GM18508 (cell line): ENCODE measurements around the gene OR1A2.
"Not testable (repeated sequence)": the region's sequence is repeated elsewhere in the genome, so short reads cannot be mapped to it uniquely, and the experiment has no call there.

ENCODE experiments used
- ATAC-seq: cut with Tn5 transposase; IDR thresholded peaks from one replicate; pipeline ENCODE4 v1.9.1; 2021; ENCODE audit warnings: moderate number of reproducible peaks; ENCODE audit not compliant: insufficient read depth, unreplicated experiment

Gene OR1A2

GRCh38 chr17:3197219-3197618 lies at the start of gene OR1A2:
Gene OR1A2 (plus strand): TSS chr17:3197519. CDS start chr17:3197519, 0 bp downstream.
- no peak for ATAC-seq

DNA sequence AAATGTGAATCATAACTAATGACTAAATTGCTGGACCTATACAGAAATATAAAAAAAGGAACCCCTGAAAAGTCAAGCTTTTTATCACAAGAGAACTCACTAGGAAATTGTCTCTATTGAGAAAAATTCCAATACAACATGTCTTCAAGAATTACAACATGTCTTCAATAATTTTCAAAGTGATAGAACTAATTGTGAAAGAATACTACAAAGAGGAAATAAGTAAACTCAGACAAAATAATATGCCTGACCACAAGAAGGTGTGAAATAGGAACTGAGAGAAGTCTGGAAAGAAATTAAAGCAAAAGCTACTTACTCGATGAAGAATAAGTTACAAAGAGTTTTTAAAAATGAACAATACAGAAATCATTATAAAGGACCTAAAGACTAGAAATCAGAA lies 40.1 kb upstream of the OR1A2 start:
- ATAC-seq, result no peak

GRCh38 chr17:3167574-3167973 lies 29.7 kb upstream of the OR1A2 start:
- no peak for ATAC-seq

DNA sequence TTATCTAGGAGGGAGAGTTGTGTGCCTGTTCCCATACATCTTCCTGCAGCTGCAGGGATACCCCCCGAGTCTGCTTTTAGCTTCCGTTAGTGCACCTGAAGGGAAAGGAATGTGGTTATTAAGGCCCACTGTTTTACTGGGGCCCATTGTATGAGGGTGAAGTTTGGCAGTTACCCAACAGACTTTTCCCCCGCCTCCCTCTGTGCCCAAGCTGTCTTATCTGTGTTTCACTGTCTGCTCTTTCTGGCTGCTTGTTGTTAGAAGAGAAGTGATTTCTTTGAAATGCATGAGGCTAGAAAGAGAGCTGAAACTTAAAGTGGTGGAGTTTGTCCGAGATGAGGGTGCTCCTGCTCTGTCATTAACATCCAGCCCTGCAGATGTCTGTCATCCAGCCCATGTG lies 7.4 kb upstream of the OR1A2 start:
- ATAC-seq, result no peak

- ATAC-seq, result no peak
Measured at GRCh38 chr17:3207367-3207766, 10.0 kb downstream of the OR1A2 start, which contains the start of gene OR1A1. Gene OR1A1 (plus strand): TSS chr17:3207667. CDS start chr17:3215621, 7,954 bp downstream.

DNA sequence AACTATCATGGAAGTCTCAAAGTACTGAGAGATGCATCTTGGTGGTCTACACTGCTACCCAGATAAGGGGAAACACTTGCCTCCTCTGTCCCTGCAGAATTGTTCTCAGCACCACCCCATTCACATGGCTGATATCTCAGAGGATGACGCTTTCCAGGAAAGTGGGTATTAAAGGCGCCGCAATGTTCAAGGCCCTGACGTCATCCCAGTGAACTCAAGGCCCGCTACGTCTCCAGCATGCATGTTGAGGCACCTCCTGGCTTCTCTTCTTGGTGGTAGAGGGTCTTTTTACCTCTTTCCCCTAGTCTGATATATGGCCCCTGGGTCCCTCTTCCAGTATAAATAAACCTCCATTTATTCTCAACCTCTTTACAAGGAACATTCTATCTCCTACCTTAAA lies 11.2 kb downstream of the OR1A2 start:
- no peak for ATAC-seq

GRCh38 chr17:3213001-3213400 lies 15.7 kb downstream of the OR1A2 start:
- no peak for ATAC-seq

DNA sequence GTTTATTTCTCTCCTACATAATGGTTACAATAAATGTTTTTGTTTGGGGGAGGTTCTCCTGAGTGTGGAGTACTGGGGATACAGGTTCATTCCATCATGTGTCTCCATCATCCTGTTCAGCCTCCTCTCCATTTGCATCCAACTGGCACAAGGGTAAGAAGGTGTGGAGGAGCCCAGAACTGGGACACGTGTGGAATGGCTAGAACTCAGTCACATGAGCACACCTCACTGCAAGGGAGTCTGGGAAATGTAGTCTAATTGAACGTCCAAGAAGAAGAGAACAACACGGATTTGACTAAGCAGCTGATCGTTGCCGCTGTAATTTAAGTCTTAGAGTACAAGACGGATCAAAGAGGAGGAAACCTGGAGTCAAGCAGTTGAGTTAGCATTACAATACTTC lies 16.3 kb downstream of the OR1A2 start:
- ATAC-seq, result no peak

- ATAC-seq, result not testable (repeated sequence)
Measured at GRCh38 chr17:3219978-3220377, 22.7 kb downstream of the OR1A2 start.

DNA sequence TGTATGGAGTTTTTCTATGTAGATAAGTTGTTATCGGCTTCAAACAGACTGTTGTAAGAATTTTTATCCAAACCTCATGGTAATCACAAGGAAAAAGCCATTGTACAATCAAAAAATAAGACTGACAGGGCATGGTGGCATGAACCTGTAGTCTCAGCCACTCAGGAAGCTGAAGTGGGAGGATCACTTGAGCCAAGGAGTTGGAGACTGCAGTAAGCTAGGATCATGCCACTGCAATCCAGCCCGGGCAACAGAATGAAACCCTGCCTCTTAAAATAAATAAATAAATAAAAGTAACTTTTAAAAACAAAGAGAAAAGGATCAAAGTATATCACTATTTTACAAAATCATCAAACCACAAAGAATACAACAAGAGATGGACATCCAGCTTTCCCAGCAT lies 24.5 kb downstream of the OR1A2 start:
- no peak for ATAC-seq

DNA sequence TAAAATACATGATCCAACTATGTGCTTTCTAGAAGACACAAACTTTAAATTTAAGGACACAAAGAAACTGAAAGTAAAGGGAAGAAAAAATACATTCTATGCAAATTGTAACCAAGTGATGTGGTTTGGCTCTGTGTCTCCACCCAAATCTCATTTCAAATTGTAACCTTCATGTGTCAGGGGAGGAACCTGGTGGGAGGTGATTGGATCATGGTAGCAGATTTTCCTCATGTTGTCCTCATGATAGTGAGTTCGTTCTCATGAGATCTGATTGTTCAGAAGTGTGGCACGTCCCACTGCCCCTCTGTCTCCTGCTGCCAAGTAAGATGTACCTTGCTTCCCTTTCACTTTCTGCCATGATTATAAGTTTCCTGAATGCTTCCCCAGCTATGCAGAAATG lies 25.2 kb downstream of the OR1A2 start:
- ATAC-seq, result no peak

GRCh38 chr17:3224721-3225352 lies 27.5 kb downstream of the OR1A2 start:
- not testable (repeated sequence) for ATAC-seq

DNA sequence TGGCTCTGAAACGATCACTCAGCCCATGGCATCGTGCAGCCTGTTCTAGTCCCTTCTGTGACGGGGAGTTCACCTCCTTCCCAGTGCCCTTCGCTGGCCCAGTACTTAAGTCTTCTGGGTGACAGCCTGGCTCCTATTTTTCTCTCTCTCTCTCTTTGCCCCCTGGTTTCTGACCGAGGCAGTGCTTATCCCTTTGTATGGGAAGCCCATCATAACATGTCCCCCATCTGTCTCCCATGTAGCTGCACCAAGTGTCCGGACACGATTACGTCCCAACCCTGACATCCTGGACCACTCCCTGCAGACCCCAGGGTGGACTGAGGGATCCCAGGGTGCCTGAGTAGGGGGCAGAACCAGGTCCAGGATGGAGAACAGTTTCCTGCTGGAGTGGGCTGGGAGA lies 35.0 kb downstream of the OR1A2 start:
- not testable (repeated sequence) for ATAC-seq

- ATAC-seq, result not testable (repeated sequence)
Measured at GRCh38 chr17:3238685-3239084, 41.4 kb downstream of the OR1A2 start.

GRCh38 chr17:3241044-3241443 lies 43.7 kb downstream of the OR1A2 start:
- not testable (repeated sequence) for ATAC-seq

- ATAC-seq, result not testable (repeated sequence)
Measured at GRCh38 chr17:3244841-3245240, 47.5 kb downstream of the OR1A2 start.
